ENCODE results near the gene HSPA12B.
A peak's percentile ranks its signal among the peaks of the same experiment; 100 is the strongest.

HSPA12B gene

DNA sequence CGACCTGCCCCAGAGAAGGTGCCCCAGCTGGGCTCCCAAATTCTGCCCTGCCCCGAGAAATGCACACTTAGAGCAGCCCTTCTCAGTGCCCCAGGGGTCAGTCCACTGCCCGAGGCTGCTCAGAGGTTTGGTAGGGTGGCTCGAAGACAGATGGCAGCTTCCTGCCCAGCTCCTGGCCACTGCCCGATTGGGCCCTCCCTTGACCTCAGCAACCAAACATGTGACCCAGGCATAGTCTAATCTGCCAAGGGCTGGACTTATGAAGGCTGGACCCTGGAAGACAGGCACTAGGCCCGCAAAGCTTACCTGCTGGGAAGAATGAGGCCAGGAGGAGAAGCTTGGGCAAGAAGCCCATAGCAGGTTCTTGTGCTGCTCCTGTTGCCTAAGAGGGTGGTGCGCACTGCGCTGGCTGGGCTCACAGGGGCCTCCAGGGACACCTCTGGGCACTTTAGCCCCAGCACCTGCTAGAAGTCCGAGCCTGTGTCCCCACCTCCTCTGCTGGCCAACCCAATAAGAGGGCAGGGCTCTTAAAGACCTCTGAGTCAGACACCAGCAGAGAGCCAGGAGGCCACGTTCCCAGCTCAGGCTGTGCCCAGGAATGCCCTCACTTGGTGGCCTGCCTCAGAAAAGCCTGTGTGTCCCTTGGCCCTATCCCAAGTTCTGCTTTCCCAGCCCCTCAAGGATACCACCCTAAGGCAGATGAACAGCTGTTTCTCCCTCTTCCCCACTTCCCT is 25.5 kb upstream of the HSPA12B start:
- H3K9me3 ChIP-seq, result no peaks in the 10 kb centered on the region
- no peaks in the 10 kb centered on the region for H3K4me1 ChIP-seq
- DNase-seq, result no peak
- H3K27me3 ChIP-seq, result no peaks in the 10 kb centered on the region
- no peaks in the 10 kb centered on the region for H3K36me3 ChIP-seq
- no peak overlapping the region for H3K4me3 ChIP-seq (ENCODE audit: low read depth, low read length)
- TF ChIP-seq, protein P1, sequence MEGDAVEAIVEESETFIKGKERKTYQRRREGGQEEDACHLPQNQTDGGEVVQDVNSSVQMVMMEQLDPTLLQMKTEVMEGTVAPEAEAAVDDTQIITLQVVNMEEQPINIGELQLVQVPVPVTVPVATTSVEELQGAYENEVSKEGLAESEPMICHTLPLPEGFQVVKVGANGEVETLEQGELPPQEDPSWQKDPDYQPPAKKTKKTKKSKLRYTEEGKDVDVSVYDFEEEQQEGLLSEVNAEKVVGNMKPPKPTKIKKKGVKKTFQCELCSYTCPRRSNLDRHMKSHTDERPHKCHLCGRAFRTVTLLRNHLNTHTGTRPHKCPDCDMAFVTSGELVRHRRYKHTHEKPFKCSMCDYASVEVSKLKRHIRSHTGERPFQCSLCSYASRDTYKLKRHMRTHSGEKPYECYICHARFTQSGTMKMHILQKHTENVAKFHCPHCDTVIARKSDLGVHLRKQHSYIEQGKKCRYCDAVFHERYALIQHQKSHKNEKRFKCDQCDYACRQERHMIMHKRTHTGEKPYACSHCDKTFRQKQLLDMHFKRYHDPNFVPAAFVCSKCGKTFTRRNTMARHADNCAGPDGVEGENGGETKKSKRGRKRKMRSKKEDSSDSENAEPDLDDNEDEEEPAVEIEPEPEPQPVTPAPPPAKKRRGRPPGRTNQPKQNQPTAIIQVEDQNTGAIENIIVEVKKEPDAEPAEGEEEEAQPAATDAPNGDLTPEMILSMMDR (IDR thresholded peaks at IDR 0.05; ENCODE audit: low read depth, low read length), result no peak

DNA sequence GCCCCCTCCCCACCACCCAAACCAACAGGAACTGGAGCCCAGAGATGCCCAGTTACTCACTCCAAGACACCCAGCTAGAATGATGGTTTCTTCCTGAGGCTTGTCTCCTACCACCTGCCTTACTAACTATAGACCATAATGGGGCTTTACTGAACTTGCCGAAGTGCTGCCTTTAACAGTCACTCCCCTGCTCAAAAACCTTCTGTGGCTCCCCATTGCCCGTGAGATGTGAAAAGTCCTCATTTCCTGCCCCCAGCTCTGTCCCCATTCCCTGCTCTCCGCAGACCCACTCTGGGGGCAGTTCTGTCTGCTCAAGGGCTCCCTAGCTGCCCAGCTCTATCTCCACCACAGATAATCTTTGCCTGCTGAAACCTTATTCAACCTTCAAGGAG is 25.0 kb upstream of the HSPA12B start:
- no peak for DNase-seq
- no peaks in the 10 kb centered on the region for H3K9me3 ChIP-seq
- TF ChIP-seq, protein P1 (IDR thresholded peaks at IDR 0.05; ENCODE audit: low read depth, low read length), result no peak
- no peaks in the 10 kb centered on the region for H3K36me3 ChIP-seq
- H3K4me3 ChIP-seq (ENCODE audit: low read depth, low read length), result no peak overlapping the region
- no peaks in the 10 kb centered on the region for H3K4me1 ChIP-seq
- no peaks in the 10 kb centered on the region for H3K27me3 ChIP-seq

DNA sequence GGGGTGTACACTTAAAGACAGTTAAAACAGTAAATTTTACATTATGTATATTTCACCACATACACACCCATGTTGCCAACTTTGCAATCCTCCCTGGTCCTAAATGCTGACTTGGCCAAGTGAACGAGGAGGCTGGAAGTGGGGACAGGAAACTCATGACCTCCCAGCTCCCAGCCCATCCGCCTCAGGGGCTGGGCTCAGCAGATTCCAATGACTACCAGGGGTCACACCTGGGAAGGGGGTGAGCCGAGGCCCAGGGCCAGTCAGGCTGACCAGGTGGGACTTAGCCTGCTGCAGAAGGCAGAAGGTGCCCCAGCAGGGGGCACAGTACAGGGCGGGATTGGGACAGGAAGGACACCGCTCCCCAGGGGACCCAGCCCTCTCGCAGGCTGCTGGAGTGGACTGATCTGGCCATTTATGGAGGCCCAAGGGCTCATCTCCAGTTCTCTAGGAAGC is 22.4 kb upstream of the HSPA12B start:
- H3K4me1 ChIP-seq, result no peaks in the 10 kb centered on the region
- H3K27me3 ChIP-seq, result no peaks in the 10 kb centered on the region
- H3K36me3 ChIP-seq, result no peaks in the 10 kb centered on the region
- DNase-seq, result no peak
- no peak overlapping the region for H3K4me3 ChIP-seq (ENCODE audit: low read depth, low read length)
- TF ChIP-seq, protein P1 (IDR thresholded peaks at IDR 0.05; ENCODE audit: low read depth, low read length), result peak; percentile 29
- no peaks in the 10 kb centered on the region for H3K9me3 ChIP-seq

DNA sequence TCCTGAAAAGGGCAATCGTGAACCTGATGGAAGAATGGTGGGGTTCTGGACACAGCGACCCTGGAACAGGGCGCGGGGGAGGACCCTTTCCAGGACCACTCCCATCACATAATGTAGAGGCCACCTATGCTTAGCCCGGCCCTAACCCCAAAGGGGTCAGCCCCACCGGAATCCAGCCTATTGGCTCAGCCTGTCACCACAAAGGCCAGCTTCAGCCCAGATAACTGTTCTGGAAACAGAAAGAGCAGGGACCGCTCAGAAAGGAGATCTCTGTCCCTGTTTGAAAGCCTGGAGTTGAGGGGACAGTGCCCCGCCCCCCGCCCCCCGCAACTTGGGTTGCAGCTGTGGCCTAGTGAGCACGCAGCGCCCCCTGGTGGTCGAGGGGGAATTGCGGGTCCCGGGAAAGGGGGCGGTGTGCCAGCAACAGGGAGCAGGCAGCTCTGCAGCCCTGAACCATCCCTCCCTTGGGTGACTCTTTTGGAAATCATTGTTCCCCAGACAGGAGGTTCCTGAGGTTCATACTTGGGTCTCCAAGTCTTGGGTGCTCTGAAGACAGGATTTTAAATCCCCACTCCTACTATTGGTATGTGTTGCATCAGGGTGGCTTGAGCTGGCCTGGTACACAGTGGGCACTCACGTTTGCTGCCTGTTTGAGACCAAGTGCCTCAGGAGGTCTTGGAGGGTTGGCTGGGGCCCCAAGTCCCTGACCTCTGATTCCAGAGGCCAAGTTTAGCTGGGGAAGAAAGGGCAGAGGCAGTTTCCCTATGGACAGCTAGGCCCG is 21.6 kb upstream of the HSPA12B start:
- Histone ChIP-seq H3K4me1 (no peaks in the 10 kb centered on the region), H3K9me3 (no peaks in the 10 kb centered on the region), H3K36me3 (no peaks in the 10 kb centered on the region), H3K4me3 (ENCODE audit: low read depth, low read length) (no peak overlapping the region), H3K27me3 (no peaks in the 10 kb centered on the region)
- TF ChIP-seq, protein P1 (IDR thresholded peaks at IDR 0.05; ENCODE audit: low read depth, low read length), result peak; percentile 86
- DNase-seq, result peak; percentile 80

DNA sequence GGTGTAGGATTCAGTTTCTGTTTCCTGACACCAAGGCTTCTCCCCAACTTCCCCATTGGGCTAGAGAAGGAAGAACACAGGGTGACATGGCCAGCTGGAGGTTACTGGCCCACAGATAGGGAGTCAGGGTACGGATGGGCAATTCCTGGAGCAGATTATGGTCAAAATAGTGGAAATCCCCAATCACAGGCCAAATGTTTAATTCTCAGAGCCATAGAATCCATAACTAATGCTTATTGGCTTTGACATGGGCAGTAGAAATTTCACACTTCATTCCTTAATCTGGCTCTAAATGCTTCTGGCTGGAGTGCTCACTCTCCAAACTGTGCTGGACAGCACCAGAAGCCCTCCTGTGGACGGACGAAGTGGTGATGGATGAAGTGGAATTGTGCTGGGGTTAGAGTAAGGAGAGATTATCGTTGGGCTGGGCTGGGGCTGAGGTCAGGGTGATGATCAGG is 21.0 kb upstream of the HSPA12B start:
- Histone ChIP-seq H3K4me1 (no peaks in the 10 kb centered on the region), H3K36me3 (no peaks in the 10 kb centered on the region), H3K4me3 (ENCODE audit: low read depth, low read length) (no peak overlapping the region), H3K27me3 (no peaks in the 10 kb centered on the region), H3K9me3 (no peaks in the 10 kb centered on the region)
- no peak for DNase-seq
- TF ChIP-seq, protein P1 (IDR thresholded peaks at IDR 0.05; ENCODE audit: low read depth, low read length), result no peak
